Activated T-cell treated with anti-CD3 and anti-CD28 coated beads for 4 hours (primary cell): ENCODE results near the gene ADK.

Experiments
- DNase-seq: peaks from one replicate; pipeline ENCODE4 v3.0.0-alpha.2; 2020

ADK gene

GRCh38 chr10:74377476-74377875 lies 226.5 kb downstream of the ADK start:
- no peak for DNase-seq

GRCh38 chr10:74379474-74379873 lies 228.5 kb downstream of the ADK start:
- DNase-seq, result no peak

GRCh38 chr10:74380795-74381194 lies 229.8 kb downstream of the ADK start:
- DNase-seq, result no peak

GRCh38 chr10:74381291-74381853 lies 230.4 kb downstream of the ADK start:
- DNase-seq, result no peak

- DNase-seq, result no peak
Measured at GRCh38 chr10:74382663-74383062, 231.6 kb downstream of the ADK start.

GRCh38 chr10:74383642-74384041 lies 232.6 kb downstream of the ADK start:
- DNase-seq, result no peak

- no peak for DNase-seq
Measured at GRCh38 chr10:74384615-74385183, 233.7 kb downstream of the ADK start.

- no peak for DNase-seq
Measured at GRCh38 chr10:74388801-74389200, 237.8 kb downstream of the ADK start.

- no peak for DNase-seq
Measured at GRCh38 chr10:74391786-74392185, 240.8 kb downstream of the ADK start.

GRCh38 chr10:74394416-74394969 lies 243.5 kb downstream of the ADK start:
- DNase-seq, result no peak

- no peak for DNase-seq
Measured at GRCh38 chr10:74400186-74400585, 249.2 kb downstream of the ADK start.

GRCh38 chr10:74406006-74406405 lies 255.0 kb downstream of the ADK start:
- no peak for DNase-seq

- no peak for DNase-seq
Measured at GRCh38 chr10:74415146-74415839, 264.3 kb downstream of the ADK start.

GRCh38 chr10:74417397-74417796 lies 266.4 kb downstream of the ADK start:
- DNase-seq, result no peak

- DNase-seq, result no peak
Measured at GRCh38 chr10:74418285-74418872, 267.4 kb downstream of the ADK start.

- no peak for DNase-seq
Measured at GRCh38 chr10:74419491-74419951, 268.5 kb downstream of the ADK start.

GRCh38 chr10:74419958-74420375 lies 268.9 kb downstream of the ADK start:
- DNase-seq, result peak; percentile 19

GRCh38 chr10:74424565-74424964 lies 273.5 kb downstream of the ADK start:
- DNase-seq, result no peak

GRCh38 chr10:74425456-74426001 lies 274.5 kb downstream of the ADK start:
- no peak for DNase-seq

- DNase-seq, result no peak
Measured at GRCh38 chr10:74431816-74432215, 280.8 kb downstream of the ADK start.

- DNase-seq, result no peak
Measured at GRCh38 chr10:74432841-74433594, 282.0 kb downstream of the ADK start.

- no peak for DNase-seq
Measured at GRCh38 chr10:74433595-74433956, 282.6 kb downstream of the ADK start.

GRCh38 chr10:74433993-74434392 lies 283.0 kb downstream of the ADK start:
- no peak for DNase-seq
